HS-27A (cell line): ENCODE measurements around the gene SLC9A3.

ENCODE experiments used
- DNase-seq: peaks from one replicate; pipeline ENCODE4 v3.0.0-alpha.2; 2012; ENCODE audit warnings: low read depth, missing footprints

SLC9A3 gene

GRCh38 chr5:458547-459353 lies 65.5 kb downstream of the SLC9A3 start:
- DNase-seq = no peak

DNA sequence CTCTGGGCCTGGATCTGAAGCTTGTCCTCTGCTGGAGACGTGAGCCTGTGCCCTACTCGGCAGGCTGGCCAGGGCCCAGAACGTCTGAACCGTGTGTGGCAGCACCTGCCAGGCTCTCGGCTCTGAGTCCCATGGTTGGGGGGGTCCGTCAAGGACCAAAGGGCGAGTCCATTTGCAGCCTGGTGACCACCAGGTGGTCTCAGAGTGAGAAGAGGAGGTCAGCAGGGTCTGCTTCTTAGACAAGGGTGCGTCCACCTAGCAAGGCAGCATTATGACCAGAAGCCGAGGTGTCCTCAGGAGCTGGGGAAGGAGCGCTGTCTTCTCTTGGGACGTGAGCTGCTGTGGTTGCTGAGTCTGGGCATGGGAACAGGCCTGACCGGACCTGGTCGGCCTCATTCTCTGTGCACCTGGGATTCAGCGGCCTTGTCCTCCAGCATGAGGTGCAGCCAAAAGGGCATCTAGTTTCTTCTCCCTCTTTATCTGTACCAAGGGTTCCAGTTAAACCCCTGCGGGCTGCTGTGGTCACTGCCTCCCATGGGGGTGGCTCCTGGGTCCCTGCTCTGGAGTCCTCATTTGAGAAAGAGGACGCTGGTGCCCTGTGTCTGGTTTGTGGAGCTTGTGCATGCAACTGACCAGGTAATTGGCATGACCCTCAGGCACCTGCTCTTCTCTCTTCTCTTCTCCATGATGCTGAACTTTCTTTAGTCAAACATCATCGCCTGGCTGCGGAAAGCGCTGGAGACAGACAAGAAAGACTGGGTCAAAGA lies 66.9 kb downstream of the SLC9A3 start:
- no peak for DNase-seq

DNA sequence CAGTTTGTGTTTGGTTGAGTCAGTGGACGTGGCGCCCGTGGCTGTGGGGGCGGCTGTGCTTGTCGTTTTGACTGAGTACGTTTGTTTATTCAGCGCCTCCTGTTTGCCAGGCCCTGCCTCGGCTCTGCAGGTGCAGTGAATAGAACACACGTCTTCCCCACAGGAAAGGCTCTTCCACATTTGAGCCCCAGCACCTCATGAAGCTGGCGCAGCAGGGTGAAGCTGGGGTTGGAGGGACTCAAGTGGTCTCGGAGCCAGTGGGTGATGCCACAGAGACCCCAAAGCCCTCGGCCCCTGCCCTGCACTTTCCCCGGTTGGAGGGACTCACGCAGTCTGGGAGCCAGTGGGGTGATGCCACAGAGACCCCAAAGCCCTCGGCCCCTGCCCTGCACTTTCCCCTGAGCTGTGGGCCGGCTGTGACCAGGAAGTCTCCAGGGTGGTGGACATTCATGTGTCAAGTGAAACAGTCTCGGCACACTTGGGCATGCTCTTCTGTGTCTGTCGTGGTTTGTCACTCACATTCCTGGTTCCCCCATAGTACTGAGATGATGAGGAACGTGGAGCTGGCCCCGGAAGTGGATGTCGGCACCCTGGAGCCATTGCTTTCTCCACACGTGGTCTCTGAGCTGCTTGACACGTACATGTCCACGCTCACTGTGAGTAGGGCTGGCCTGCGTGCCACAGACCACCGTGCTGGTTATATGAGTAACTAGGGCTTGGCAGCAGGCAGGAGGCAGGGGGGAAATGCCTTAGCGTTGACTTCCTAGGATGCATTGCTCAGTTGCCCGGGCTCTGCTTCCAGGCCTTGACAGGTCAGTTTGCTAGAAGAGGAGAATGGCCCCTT lies 67.7 kb downstream of the SLC9A3 start:
- DNase-seq = no peak

DNA sequence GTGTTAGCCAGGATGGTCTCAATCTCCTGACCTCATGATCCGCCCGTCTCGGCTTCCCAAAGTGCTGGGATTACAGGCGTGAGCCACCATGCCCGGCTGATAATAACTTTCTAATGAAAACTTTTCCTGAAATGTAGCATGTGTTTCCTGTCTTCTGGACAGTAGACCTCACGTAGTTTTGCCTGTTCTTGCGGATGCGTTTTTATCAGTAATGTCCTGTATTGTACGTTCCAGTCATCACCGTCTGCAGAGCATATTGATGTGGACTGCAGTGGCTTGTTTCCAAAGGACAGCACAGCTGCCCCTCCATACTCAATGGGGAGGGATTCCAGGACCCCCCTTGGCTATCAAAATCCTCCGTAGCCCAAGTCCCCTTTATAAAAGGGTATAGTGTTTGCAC lies 68.4 kb downstream of the SLC9A3 start:
- DNase-seq = no peak

DNA sequence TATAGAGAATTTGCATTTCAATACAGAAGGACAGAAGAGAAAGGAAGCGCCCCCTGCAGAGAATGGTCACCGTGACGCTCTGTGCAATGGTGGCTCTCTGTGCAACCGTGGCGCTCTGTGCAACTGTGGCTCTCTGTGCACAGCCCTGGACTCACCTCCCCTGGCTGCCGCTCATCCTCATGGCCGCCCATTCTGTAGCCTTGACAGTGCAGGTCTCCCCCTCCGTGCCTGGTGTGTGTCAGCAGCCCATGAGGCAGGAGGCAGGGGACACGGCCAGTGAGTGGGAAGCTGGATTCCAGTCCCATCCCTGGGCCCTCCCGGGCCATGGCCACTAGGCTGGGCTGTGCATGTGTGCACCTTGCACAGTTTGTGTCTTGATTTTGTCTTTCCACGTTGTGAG lies 69.3 kb downstream of the SLC9A3 start:
- no peak for DNase-seq

DNA sequence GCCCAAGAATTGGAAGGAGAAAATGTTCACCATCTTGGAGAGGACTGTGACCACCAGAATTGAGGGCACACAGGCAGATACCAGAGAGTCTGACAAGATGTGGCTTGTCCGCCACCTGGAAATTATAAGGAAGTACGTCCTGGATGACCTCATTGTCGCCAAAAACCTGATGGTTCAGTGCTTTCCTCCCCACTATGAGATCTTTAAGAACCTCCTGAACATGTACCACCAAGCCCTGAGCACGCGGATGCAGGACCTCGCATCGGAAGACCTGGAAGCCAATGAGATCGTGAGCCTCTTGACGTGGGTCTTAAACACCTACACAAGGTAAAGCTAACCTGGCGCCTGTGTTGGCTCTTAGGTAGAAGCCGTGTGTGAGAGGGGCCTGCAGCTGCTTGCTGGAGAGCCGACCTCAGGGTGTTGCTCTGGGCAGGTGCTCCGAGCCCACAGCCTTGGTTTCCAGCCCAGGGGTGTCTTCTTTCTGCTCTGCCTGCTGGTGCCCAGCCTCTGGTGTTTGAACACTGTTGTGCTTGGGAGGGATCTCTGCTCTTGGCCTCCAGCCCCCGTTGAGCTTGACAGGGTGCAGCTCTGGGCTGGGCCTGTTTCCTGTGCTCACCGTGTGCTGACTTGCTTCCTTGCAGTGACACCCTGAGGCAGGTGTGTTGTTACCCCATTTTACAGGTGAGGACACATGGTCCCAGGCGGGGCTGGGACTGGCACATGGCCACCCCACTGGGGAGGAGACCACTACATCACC lies 70.3 kb downstream of the SLC9A3 start:
- no peak for DNase-seq

- no peak for DNase-seq
These were observed 71.1 kb downstream of the SLC9A3 start for GRCh38 chr5:452978-453710.

DNA sequence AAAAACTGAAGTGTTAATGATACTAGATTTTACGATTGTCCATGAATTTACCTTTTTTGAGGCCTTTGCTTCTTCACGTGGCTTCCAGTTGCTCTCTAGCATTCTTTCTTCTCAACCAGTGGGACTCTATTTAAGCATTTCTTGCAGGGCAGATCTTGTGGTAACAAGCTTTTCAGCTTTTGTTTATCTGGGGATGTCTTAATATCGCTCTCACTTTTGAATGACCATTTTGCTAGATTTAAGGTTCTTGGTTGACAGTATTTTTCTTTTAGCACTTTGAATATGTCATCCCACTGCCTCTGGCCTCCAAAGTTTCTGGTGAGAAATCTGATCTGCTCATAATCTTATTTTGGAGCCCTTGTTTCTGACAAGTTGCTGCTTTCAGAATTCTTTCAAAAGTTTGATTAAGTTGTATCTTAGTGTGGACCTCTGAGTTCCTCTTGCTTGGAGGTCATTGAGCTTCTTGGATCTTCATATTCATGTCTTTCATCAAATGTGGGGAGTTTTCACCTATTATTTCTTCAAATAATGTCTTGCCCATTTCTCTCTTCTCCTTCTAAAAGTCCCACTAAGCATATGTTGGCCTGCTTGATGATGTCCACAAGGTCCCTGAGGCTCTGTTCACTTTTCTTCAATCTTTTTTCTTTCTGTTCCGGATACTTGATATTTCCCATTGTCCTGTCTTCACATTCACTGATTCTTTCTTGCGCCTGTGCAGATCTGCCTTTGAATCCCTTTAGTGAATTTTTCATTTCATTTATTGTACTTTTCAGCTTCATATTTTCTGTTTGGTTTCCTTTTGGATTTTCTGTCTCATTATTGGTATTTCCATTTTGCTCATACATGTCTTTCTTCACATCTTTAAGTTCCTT lies 72.4 kb downstream of the SLC9A3 start:
- DNase-seq = no peak

DNA sequence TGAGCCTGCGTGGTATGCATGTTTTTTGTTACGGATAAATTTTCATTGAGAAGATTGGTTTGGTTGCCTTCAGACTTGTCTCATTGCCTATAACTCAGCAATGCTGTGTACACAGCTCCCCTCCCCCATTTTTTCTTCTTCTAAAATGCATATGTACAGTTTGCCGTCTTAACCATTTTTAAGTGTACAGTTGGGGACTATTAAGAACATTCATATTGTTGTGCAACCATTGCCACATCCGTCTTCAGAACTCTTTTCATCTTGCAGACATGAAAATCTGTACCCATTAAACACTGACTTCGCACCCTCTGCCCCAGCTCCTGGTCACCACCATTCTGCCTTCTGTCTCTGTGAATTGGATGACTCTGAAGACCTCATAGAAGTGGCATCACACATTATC lies 75.1 kb downstream of the SLC9A3 start:
- no peak for DNase-seq

- no peak for DNase-seq
These were observed 75.5 kb downstream of the SLC9A3 start for GRCh38 chr5:448766-449090.

DNA sequence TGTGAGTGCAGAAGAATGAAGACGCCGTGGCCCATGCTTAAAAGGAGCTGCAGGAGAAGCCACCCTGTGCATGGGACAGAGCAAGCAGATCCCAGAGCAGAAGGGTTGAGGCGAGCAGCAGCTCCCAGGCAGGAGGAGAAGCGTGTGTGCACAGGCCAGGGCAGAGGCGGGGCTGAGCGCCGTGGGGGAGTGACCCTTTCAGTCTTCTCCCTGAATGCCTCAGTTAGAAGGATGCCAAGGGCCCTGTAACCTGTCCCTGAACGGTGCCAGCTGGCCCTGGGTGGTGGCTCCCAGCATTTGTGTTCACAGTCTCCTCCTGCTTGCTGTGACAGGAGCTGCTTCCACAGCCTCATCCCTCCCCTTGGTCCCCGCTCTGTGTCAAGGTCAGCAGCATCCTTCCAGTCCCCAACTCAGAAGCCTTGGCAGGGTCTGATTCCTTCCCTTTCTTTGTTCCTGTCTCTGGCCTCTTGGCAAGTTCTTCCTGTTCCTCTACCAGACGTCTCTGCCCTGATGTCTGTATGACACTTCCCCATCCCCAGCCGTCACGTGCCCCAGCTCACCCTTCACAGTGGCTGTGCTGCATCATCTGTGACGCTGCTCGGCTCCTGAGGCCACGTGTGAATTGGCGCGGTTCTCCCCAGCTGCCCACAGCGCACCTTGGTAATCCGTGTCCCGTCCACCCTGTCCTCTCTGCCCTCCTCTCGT lies 76.0 kb downstream of the SLC9A3 start:
- no peak for DNase-seq

- no peak for DNase-seq
These were observed 76.7 kb downstream of the SLC9A3 start for GRCh38 chr5:447501-447900.

DNA sequence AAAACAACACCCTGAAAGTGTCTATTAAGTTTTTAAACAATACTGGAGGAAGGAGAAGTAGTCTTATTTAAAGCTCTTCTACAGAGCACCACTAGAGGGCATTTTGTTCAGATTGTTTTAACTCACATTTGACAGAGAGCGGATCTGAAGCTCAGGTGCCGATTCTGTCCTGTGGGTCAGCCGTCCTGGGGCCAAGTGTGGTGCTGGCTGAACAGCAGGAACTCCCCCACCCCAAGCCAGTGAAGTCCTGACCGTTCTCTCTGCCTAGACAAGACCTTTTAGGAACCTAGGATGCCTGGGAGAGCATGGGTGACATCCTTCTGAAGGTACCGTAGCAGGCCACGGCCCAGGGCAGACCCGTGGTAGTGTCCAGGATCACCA lies 77.4 kb downstream of the SLC9A3 start:
- DNase-seq = no peak

DNA sequence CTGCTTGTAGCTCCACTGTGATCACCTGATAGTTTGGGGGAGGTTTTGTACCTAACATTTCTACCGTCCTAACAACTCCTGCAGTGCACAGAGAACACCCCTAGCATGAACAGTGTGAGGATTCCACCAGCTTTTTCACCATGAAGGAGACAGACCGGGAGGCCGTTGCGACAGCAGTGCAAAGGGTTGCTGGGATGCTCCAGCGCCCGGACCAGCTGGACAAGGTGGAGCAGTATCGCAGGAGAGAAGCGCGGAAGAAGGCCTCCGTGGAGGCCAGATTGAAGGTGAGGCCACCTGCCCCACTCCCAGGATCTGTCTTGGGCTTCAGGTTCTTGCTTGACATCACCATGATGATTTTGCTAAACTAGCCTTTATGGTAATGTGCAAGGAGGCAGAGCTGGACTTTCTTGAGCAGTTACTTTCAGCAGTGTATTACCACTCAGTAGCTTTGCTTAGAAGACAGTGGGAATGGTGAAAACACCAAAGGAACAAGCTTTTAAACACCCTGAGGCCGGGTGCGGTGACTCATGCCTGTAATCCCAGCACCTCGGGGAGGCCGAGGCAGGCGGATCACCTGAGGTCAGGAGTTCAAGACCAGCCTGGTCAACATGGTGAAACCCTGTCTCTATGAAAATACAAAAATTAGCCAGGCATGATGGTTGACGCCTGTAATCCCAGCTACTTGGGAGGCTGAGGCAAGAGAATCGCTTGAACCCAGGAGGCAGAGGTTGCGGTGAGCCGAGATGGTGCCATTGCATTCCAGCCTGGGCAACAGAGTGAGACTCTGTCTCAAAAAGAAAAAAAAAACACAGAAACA lies 78.0 kb downstream of the SLC9A3 start:
- DNase-seq = no peak

DNA sequence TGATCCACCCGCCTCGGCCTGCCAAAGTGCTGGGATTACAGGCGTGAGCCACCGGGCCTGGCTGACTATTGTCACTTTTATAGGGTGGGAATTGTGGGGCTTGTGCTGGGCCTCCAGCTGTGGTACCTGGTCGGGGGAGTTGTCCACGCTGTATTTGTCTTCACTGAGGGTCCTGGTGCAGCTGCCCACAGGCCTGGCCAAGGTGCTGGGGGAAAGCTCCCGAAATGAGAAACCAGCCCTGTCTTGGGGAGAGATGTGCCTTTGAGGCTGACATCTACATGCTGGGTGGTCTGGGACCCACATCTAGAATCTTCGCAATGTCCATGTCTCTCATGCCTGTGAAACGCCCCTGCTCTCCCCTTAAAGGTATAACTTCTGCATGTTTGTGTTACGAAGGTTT lies 78.7 kb downstream of the SLC9A3 start:
- no peak for DNase-seq

- no peak for DNase-seq
These were observed 80.0 kb downstream of the SLC9A3 start for GRCh38 chr5:444226-444625.

DNA sequence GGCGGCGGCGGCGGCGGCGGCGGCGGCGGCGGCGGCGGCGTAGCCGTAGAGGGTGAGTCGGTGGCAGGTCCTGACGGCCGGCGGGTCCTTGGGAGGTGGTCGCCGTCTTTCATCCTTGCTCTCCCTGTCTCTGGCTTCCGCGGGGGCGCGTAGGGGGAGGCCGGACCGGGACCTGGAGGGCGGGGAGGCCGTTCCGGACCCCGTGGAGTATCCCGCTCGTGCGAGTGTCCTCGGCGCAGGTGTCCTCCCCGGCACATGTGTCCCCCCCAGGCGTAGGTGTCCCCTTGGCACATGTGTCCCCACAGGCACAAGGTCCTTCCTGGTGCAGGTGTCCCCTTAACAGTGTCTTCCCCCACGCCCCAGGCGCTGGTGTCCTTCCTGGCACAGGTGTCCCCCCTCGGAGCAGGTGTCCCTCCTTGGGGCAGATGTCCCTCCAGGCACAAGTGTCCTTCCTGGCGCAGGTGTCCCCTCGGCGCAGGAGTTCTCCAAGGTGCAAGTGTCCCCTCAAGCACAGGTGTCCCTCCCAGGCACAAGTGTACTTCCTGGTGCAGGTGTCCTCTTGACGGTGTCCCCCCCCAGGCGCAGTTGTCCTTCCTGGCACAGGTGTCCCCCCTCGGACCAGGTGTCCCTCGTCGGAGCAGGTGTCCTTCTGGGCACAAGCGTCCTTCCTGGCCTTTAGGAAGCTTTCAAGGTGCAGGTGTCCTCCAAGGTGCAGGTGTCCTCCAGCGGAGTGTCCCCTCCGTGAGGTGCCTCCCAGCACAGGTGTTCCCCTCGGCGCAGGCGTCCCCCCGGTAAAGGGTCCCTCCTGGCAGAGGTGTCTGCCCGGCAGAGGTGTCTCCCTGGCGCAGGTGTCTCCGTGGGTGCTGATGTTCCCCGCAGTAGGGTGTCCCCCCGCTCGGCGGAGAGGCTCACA lies 80.8 kb downstream of the SLC9A3 start:
- DNase-seq = no peak
